GM12874 (cell line): ENCODE measurements around the gene TOX2.

ENCODE experiments used
- TF ChIP-seq, protein P1 (sequence below): IDR thresholded peaks from 2 replicates; pipeline ENCODE4 v1.5.1; 2011; ENCODE audit warnings: low read depth, mild to moderate bottlenecking, control low read depth, low read length, moderate library complexity; ENCODE audit not compliant: insufficient read depth

Gene TOX2

DNA sequence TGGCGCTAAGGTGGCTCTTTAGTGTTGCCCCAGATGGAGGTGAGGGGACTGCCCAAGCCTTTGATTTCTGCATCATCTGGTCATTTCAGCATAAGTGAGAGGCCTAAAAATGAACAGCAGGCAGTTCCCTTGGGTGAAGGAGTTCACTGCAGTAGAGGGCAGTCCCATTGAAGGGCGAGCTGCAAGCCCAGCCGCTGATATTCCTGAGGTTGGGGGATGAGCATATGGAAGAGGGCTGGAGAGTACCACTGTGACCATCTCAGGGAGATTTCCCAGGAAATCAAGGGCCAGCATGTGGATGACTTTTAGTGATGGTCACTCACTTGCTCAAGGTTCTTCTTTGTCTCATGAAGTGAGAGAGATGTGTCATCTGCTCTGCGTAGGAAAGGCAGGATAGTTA, 9.3 kb downstream of the TOX2 start:
- TF ChIP-seq, protein P1, sequence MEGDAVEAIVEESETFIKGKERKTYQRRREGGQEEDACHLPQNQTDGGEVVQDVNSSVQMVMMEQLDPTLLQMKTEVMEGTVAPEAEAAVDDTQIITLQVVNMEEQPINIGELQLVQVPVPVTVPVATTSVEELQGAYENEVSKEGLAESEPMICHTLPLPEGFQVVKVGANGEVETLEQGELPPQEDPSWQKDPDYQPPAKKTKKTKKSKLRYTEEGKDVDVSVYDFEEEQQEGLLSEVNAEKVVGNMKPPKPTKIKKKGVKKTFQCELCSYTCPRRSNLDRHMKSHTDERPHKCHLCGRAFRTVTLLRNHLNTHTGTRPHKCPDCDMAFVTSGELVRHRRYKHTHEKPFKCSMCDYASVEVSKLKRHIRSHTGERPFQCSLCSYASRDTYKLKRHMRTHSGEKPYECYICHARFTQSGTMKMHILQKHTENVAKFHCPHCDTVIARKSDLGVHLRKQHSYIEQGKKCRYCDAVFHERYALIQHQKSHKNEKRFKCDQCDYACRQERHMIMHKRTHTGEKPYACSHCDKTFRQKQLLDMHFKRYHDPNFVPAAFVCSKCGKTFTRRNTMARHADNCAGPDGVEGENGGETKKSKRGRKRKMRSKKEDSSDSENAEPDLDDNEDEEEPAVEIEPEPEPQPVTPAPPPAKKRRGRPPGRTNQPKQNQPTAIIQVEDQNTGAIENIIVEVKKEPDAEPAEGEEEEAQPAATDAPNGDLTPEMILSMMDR, result no peak

GRCh38 chr20:43925215-43925614, 10.6 kb downstream of the TOX2 start:
- TF ChIP-seq, protein P1, result no peak

DNA sequence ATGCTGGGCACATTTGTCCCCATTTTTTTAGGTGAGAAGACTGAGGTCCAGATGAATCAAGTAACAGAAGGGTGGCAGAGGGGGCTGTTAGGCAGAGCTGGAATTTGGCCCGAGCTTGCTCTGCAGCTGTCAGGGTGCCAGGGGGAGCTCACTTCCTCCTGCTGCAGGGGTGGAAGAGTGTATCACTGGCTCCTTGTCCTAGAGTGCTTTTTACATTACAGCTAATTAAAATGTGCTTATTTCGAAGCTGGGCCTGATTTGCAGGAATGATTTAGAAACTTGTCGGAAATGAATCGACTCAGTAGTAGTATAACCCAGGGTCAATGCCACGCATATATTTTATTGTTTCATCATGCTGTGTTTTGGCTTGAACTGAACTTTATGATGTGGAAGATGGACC, 11.1 kb downstream of the TOX2 start:
- TF ChIP-seq, protein P1, result 0 out of 2 replicates have a peak, but pooled peaks have one; percentile 6

GRCh38 chr20:43926287-43927050, 11.8 kb downstream of the TOX2 start:
- TF ChIP-seq, protein P1, result no peak

DNA sequence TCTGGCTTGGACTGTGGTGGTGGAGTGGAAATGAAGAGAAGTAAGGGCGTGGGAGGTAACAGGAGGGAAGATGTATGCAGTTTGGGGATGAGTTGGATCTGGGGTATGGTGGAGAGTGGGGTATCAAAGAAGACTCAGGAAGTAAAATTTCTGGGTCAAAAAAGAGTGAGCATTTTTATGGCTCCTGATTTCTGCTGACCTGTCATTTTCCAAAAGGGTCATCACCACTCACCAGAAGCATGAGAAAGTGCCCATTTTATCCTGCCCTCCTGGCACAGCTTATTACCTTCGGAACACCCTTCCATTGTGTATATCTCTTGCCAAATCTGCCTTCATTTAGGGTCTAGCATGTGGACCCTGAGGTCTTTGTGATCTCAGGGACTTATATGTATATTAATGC, 17.3 kb downstream of the TOX2 start:
- TF ChIP-seq, protein P1, result no peak

DNA sequence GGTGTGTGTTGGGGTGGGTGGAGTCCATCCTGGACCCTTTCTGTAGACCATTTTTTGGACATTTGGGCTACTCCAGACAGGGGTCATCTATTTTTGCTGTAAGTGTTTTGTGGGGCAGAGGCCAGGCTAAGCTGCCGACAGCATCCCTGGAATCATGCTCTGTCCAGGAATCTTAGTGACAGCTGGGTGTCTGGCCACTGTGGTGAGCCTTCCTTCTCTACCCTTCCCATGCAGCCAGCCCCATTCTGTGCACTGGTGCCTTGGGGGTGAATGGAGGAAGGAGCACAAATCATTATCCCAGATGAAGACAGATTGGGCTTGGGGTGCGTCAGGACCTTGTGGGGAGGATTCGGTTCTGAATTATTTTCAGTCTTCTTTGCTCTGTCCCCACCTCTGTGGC, 20.2 kb downstream of the TOX2 start:
- TF ChIP-seq, protein P1, result no peak

- TF ChIP-seq, protein P1, result no peak
Observed at GRCh38 chr20:43936104-43936770, 21.6 kb downstream of the TOX2 start.
